GM19467 (cell line): ENCODE data around the gene DGCR6.
"Not testable (repeated sequence)": the region's sequence is repeated elsewhere in the genome, so short reads cannot be mapped to it uniquely, and the experiment has no call there.

Experiments
- ATAC-seq: cut with Tn5 transposase; IDR thresholded peaks from one replicate; pipeline ENCODE4 v1.9.1; 2021; ENCODE audit warnings: mild to moderate bottlenecking, moderate library complexity; ENCODE audit not compliant: unreplicated experiment

DGCR6 gene

GRCh38 chr22:18959741-18960140 is 53.6 kb downstream of the DGCR6 start:
- ATAC-seq = not testable (repeated sequence)

- not testable (repeated sequence) for ATAC-seq
Observed at GRCh38 chr22:18960166-18960820, 54.2 kb downstream of the DGCR6 start.

- ATAC-seq = not testable (repeated sequence)
Observed at GRCh38 chr22:18961201-18961600, 55.1 kb downstream of the DGCR6 start.
